ENCODE measurements around the gene NTSR1. TPM values are rescaled to one million over a fixed set of nuclear protein-coding genes. Genes with fewer than 3 reads are reported as not detected.

Gene NTSR1
- total and polyA plus RNA-seq, 11 donors = 0.01 to 0.32 (median 0.07) TPM; not detected in 7

GRCh38 chr20:62686869-62687830, 21.5 kb upstream of the NTSR1 start:
- peaks cover 0 to 12% (median 0%) of the 10 kb centered on the region in 12 donors for H3K4me1 ChIP-seq
- ATAC-seq = no peak
- TF ChIP-seq POLR2A (IDR thresholded peaks at IDR 0.05) (no peak), CTCF (IDR thresholded peaks at IDR 0.05) (no peak)
- DNase-seq = no peak
- H3K27me3 ChIP-seq = peaks cover 0 to 48% (median 10%) of the 10 kb centered on the region in 9 donors
- no peaks in the 10 kb centered on the region for H3K9me3 ChIP-seq
- H3K27ac ChIP-seq = no peak overlapping the region
- intact Hi-C loops (cut with DNase I) = no loop called here
- 91 to 94% (median 92%) methylated on average over 32 to 37 of the region's 37 CpGs for WGBS, 4 donors
- H3K36me3 ChIP-seq = no peaks in the 10 kb centered on the region
- no peak overlapping the region for H3K4me3 ChIP-seq

GRCh38 chr20:62688083-62688482, 20.6 kb upstream of the NTSR1 start:
- H3K9me3 ChIP-seq = no peaks in the 10 kb centered on the region
- TF ChIP-seq CTCF (IDR thresholded peaks at IDR 0.05) (no peak), POLR2A (IDR thresholded peaks at IDR 0.05) (no peak)
- H3K27ac ChIP-seq = no peak overlapping the region
- peaks cover 0 to 45% (median 9%) of the 10 kb centered on the region in 9 donors for H3K27me3 ChIP-seq
- no peak for ATAC-seq
- 95 to 98% (median 96%) methylated on average over 9 to 11 of the region's 11 CpGs for WGBS, 4 donors
- peaks cover 0 to 12% (median 0%) of the 10 kb centered on the region in 12 donors for H3K4me1 ChIP-seq
- intact Hi-C loops (cut with DNase I) = no loop called here
- DNase-seq = no peak
- H3K4me3 ChIP-seq = no peak overlapping the region
- no peaks in the 10 kb centered on the region for H3K36me3 ChIP-seq

- intact Hi-C loops (cut with DNase I) = no loop called here
- peaks cover 0 to 50% (median 13%) of the 10 kb centered on the region in 9 donors for H3K27me3 ChIP-seq
Measured at GRCh38 chr20:62688855-62689460, 19.7 kb upstream of the NTSR1 start.

More at GRCh38 chr20:62688855-62689460, 19.7 kb upstream of the NTSR1 start:
- Histone ChIP-seq H3K4me1 (peaks cover 0 to 12% (median 0%) of the 10 kb centered on the region in 12 donors), H3K27ac (no peak overlapping the region), H3K9me3 (no peaks in the 10 kb centered on the region), H3K4me3 (no peak overlapping the region), H3K36me3 (no peaks in the 10 kb centered on the region)
- 78 to 83% (median 81%) methylated on average over 29 of the region's 29 CpGs for WGBS, 4 donors
- DNase-seq (no peak), ATAC-seq (no peak)
- TF ChIP-seq CTCF (IDR thresholded peaks at IDR 0.05) (peak in 4 of 12 donors; percentile 8 to 16 (median 12)), POLR2A (IDR thresholded peaks at IDR 0.05) (no peak)

Measured in heart left ventricle (tissue), 16 donors.